ENCODE data around the gene SOX4. TPM values are rescaled to one million over a fixed set of nuclear protein-coding genes. Genes with fewer than 3 reads are reported as not detected.
"Not testable (repeated sequence)": the region's sequence is repeated elsewhere in the genome, so short reads cannot be mapped to it uniquely, and the experiment has no call there.

Gene SOX4
- 143 and 147 TPM in 2 replicates for total RNA-seq

GRCh38 chr6:21593412-21593926 lies at the start of gene SOX4:
Gene SOX4, plus strand, starts transcription at chr6:21593751. Its CDS starts 784 bp downstream, at chr6:21594535.
- no peaks in the 10 kb centered on the region for H3K27me3 ChIP-seq (ENCODE audit: control insufficient read depth, insufficient read depth, low read length)
- peaks cover 1% of the 10 kb centered on the region for H3K36me3 ChIP-seq (ENCODE audit: control insufficient read depth, insufficient read depth, low read length)
- peak; percentile 96 for DNase-seq (ENCODE audit: low read depth)
- no peak for TF ChIP-seq CTCF (IDR thresholded peaks at IDR 0.05; ENCODE audit: insufficient read depth, low read length, poor library complexity, severe bottlenecking)
- peak within 1 kb of the TSS; percentile 99 for H3K4me3 ChIP-seq (ENCODE audit: low read depth, low read length)

GRCh38 chr6:21552286-21552685 lies 41.3 kb upstream of the SOX4 start:
- not testable (repeated sequence) for H3K27me3 ChIP-seq (ENCODE audit: control insufficient read depth, insufficient read depth, low read length); H3K4me3 ChIP-seq (ENCODE audit: low read depth, low read length); H3K36me3 ChIP-seq (ENCODE audit: control insufficient read depth, insufficient read depth, low read length); DNase-seq (ENCODE audit: low read depth)

GRCh38 chr6:21554286-21554685 lies 39.3 kb upstream of the SOX4 start:
- no peaks in the 10 kb centered on the region for H3K36me3 ChIP-seq (ENCODE audit: control insufficient read depth, insufficient read depth, low read length)
- no peak for TF ChIP-seq CTCF (IDR thresholded peaks at IDR 0.05; ENCODE audit: insufficient read depth, low read length, poor library complexity, severe bottlenecking)
- DNase-seq (ENCODE audit: low read depth) = no peak
- H3K27me3 ChIP-seq (ENCODE audit: control insufficient read depth, insufficient read depth, low read length) = no peaks in the 10 kb centered on the region
- H3K4me3 ChIP-seq (ENCODE audit: low read depth, low read length) = no peak overlapping the region

GRCh38 chr6:21555197-21555596 lies 38.4 kb upstream of the SOX4 start:
- TF ChIP-seq CTCF (IDR thresholded peaks at IDR 0.05; ENCODE audit: insufficient read depth, low read length, poor library complexity, severe bottlenecking) = no peak
- Histone ChIP-seq H3K4me3 (ENCODE audit: low read depth, low read length) (no peak overlapping the region), H3K27me3 (ENCODE audit: control insufficient read depth, insufficient read depth, low read length) (no peaks in the 10 kb centered on the region), H3K36me3 (ENCODE audit: control insufficient read depth, insufficient read depth, low read length) (no peaks in the 10 kb centered on the region)
- DNase-seq (ENCODE audit: low read depth) = no peak

GRCh38 chr6:21556511-21556910 lies 37.0 kb upstream of the SOX4 start:
- no peak overlapping the region for H3K4me3 ChIP-seq (ENCODE audit: low read depth, low read length)
- no peak for DNase-seq (ENCODE audit: low read depth)
- no peaks in the 10 kb centered on the region for H3K36me3 ChIP-seq (ENCODE audit: control insufficient read depth, insufficient read depth, low read length)

GRCh38 chr6:21556968-21557721 lies 36.4 kb upstream of the SOX4 start:
- no peak for DNase-seq (ENCODE audit: low read depth)
- TF ChIP-seq CTCF (IDR thresholded peaks at IDR 0.05; ENCODE audit: insufficient read depth, low read length, poor library complexity, severe bottlenecking) = no peak
- Histone ChIP-seq H3K4me3 (ENCODE audit: low read depth, low read length) (no peak overlapping the region), H3K27me3 (ENCODE audit: control insufficient read depth, insufficient read depth, low read length) (no peaks in the 10 kb centered on the region), H3K36me3 (ENCODE audit: control insufficient read depth, insufficient read depth, low read length) (no peaks in the 10 kb centered on the region)

More at GRCh38 chr6:21556511-21556910, 37.0 kb upstream of the SOX4 start:
- H3K27me3 ChIP-seq (ENCODE audit: control insufficient read depth, insufficient read depth, low read length) = no peaks in the 10 kb centered on the region
- no peak for TF ChIP-seq CTCF (IDR thresholded peaks at IDR 0.05; ENCODE audit: insufficient read depth, low read length, poor library complexity, severe bottlenecking)
